HUDEP-2 (cell line): Measurements from ENCODE around the gene LRRC38.

Source experiments
- DNase-seq, 76 experiments: peaks; one replicate each; lab custom pipeline; 2025; ENCODE audit not compliant: unreplicated experiment in 76 of 76; lab: John Stamatoyannopoulos, UW

LRRC38 gene

GRCh38 chr1:13520985-13521384 lies 7.2 kb upstream of the LRRC38 start:
- DNase-seq = no peak

- DNase-seq = peak in 5 of 76 experiments; percentile 2 to 6 (median 5)
These were observed 3.5 kb upstream of the LRRC38 start for GRCh38 chr1:13517193-13517812.

GRCh38 chr1:13516606-13517005 lies 2.8 kb upstream of the LRRC38 start:
- DNase-seq = no peak

GRCh38 chr1:13514821-13515220 lies 1.0 kb upstream of the LRRC38 start:
- no peak for DNase-seq

- no peak for DNase-seq
These were observed 524 bp downstream of the LRRC38 start for GRCh38 chr1:13513063-13513894.

- DNase-seq = no peak
These were observed 1.3 kb downstream of the LRRC38 start for GRCh38 chr1:13512472-13512871.

- DNase-seq = no peak
These were observed 3.3 kb downstream of the LRRC38 start for GRCh38 chr1:13510499-13510898.

GRCh38 chr1:13507075-13507474 lies 6.7 kb downstream of the LRRC38 start:
- no peak for DNase-seq

- DNase-seq = no peak
These were observed 8.8 kb downstream of the LRRC38 start for GRCh38 chr1:13505020-13505419.

GRCh38 chr1:13500806-13501205 lies 13.0 kb downstream of the LRRC38 start:
- no peak for DNase-seq

- DNase-seq = no peak
These were observed 14.4 kb downstream of the LRRC38 start for GRCh38 chr1:13499422-13499821.

- DNase-seq = no peak
These were observed 15.2 kb downstream of the LRRC38 start for GRCh38 chr1:13498553-13498952.

- DNase-seq = no peak
These were observed 18.6 kb downstream of the LRRC38 start for GRCh38 chr1:13495186-13495585.

GRCh38 chr1:13494712-13495111 lies 19.1 kb downstream of the LRRC38 start:
- DNase-seq = no peak

- DNase-seq = no peak
These were observed 19.8 kb downstream of the LRRC38 start for GRCh38 chr1:13494025-13494424.

GRCh38 chr1:13492711-13493110 lies 21.1 kb downstream of the LRRC38 start:
- no peak for DNase-seq

- no peak for DNase-seq
These were observed 25.8 kb downstream of the LRRC38 start for GRCh38 chr1:13487957-13488356.

GRCh38 chr1:13487143-13487868 lies 26.5 kb downstream of the LRRC38 start:
- DNase-seq = no peak

- no peak for DNase-seq
These were observed 29.9 kb downstream of the LRRC38 start for GRCh38 chr1:13483946-13484345.

- DNase-seq = no peak
These were observed 31.2 kb downstream of the LRRC38 start for GRCh38 chr1:13482600-13482999.

- DNase-seq = no peak
These were observed 34.5 kb downstream of the LRRC38 start for GRCh38 chr1:13479171-13479856.
